H1 (cell line): ENCODE data around the gene TNPO3. TPM values are rescaled to one million over a fixed set of nuclear protein-coding genes. Genes with fewer than 3 reads are reported as not detected.

Source experiments
- CTCF ChIA-PET: fragments of 300-600 bp; sonication (Branson Sonifier 250); formaldehyde crosslinking; loops from one replicate; lab custom pipeline; 2021; ENCODE audit not compliant: partially characterized antibody; lab: Charles Lee
- POLR2A ChIA-PET: fragments of 300-600 bp; sonication (Branson Sonifier 250); formaldehyde crosslinking; loops from one replicate; lab custom pipeline; 2021; ENCODE audit warnings: inconsistent platforms; ENCODE audit not compliant: partially characterized antibody; lab: Charles Lee
- DNase-seq, 2 experiments: peaks; one replicate each; pipeline versions ENCODE4 v3.0.0 to v3.0.0-alpha.2; 2010 to 2022; ENCODE audit warnings: low spot score in 2 of 2, low read depth in 1 of 2, mixed read lengths in 1 of 2
- FAIRE-seq: peaks from 2 replicates; lab custom pipeline; 2011; peaks lifted over from hg19 to GRCh38; lab: Jason Lieb, UNC
- H2AFZ ChIP-seq: 2 replicates; pipeline ENCODE4 v1.8.1; 2012; ENCODE audit warnings: low read length, inconsistent platforms
- H2AK5ac ChIP-seq: 2 replicates; pipeline ENCODE4 v1.6.1; 2013; ENCODE audit warnings: low read depth, low read length
- H2BK120ac ChIP-seq: replicated peaks from 2 replicates; pipeline ENCODE3; 2013; ENCODE audit warnings: low read depth, low read length, inconsistent platforms
- H2BK12ac ChIP-seq: 2 replicates; pipeline ENCODE4 v1.6.1; 2013; ENCODE audit warnings: low read depth, low read length
- H2BK15ac ChIP-seq: 2 replicates; pipeline ENCODE4 v1.6.1; 2013; ENCODE audit warnings: low read length
- H2BK20ac ChIP-seq: 2 replicates; pipeline ENCODE4 v1.6.1; 2013; ENCODE audit warnings: low read length
- H2BK5ac ChIP-seq: 2 replicates; pipeline ENCODE4 v1.6.1; 2013; ENCODE audit warnings: low read depth, low read length
- H3K14ac ChIP-seq: 2 replicates; pipeline ENCODE4 v1.6.1; 2013; ENCODE audit warnings: inconsistent platforms; ENCODE audit not compliant: insufficient read length
- H3K18ac ChIP-seq: 2 replicates; pipeline ENCODE4 v1.6.1; 2013; ENCODE audit warnings: low read length; ENCODE audit errors: extremely low read depth
- H3K23ac ChIP-seq: 2 replicates; pipeline ENCODE4 v1.6.1; 2013; ENCODE audit warnings: inconsistent platforms; ENCODE audit not compliant: insufficient read length
- H3K23me2 ChIP-seq: 2 replicates; pipeline ENCODE4 v1.6.1; 2013; ENCODE audit warnings: low read depth, low read length
- H3K27ac ChIP-seq: 2 replicates; pipeline ENCODE4 v1.6.1; 2011; ENCODE audit warnings: low read depth, low read length, inconsistent platforms
- H3K27me3 ChIP-seq, 4 experiments: replicated peaks in 1 of 4; 1 replicate in 1 of 4; 2 replicates in 3 of 4; pipeline versions ENCODE4 v1.6.1 to v1.8.1; 2011 to 2013; ENCODE audit warnings: low read length in 3 of 4, mild to moderate bottlenecking in 3 of 4, inconsistent platforms in 2 of 4, mixed read lengths in 2 of 4, moderate library complexity in 1 of 4; ENCODE audit not compliant: control insufficient read depth in 3 of 4, insufficient read depth in 3 of 4; ENCODE audit errors: extremely low read depth in 1 of 4
- H3K36me3 ChIP-seq, 4 experiments: 2 replicates each; pipeline versions ENCODE4 v1.6.1 to v1.8.1; 2011 to 2013; ENCODE audit warnings: mild to moderate bottlenecking in 4 of 4, low read length in 3 of 4, moderate library complexity in 2 of 4, control low read depth in 1 of 4, inconsistent platforms in 1 of 4; ENCODE audit not compliant: insufficient read depth in 4 of 4, control insufficient read depth in 2 of 4
- H3K4ac ChIP-seq: replicated peaks from 2 replicates; pipeline ENCODE3; 2013; ENCODE audit warnings: low read length, low read depth, mixed read lengths, inconsistent platforms; ENCODE audit not compliant: insufficient read length
- H3K4me1 ChIP-seq, 4 experiments: replicated peaks in 1 of 4; 1 replicate in 1 of 4; 2 replicates in 3 of 4; pipeline versions ENCODE4 v1.6.1 to v1.8.1; 2011 to 2013; ENCODE audit warnings: low read length in 3 of 4, inconsistent platforms in 2 of 4, mixed read lengths in 1 of 4; ENCODE audit not compliant: insufficient read depth in 4 of 4, control insufficient read depth in 3 of 4
- H3K4me2 ChIP-seq, 2 experiments: 2 replicates each; pipeline versions ENCODE4 v1.6.1 to v1.8.1; 2011 to 2013; ENCODE audit warnings: low read depth in 2 of 2, low read length in 2 of 2, control low read depth in 1 of 2, inconsistent platforms in 1 of 2, mild to moderate bottlenecking in 1 of 2; ENCODE audit not compliant: insufficient read depth in 1 of 2
- H3K4me3 ChIP-seq, 4 experiments: fragments of 200-600, 300-600 bp in 1 of 4; sonication (generic), shearing (Covaris generic), sonication (Bioruptor Twin) in 1 of 4; 2 replicates each; pipeline versions ENCODE4 v1.5.1 to v1.8.1; 2011 to 2016; ENCODE audit warnings: low read length in 4 of 4, low read depth in 3 of 4, control low read depth in 2 of 4, inconsistent platforms in 2 of 4, mild to moderate bottlenecking in 2 of 4, mixed read lengths in 1 of 4, moderate library complexity in 1 of 4; ENCODE audit not compliant: insufficient read depth in 2 of 4; ENCODE audit errors: extremely low read depth in 1 of 4
- H3K56ac ChIP-seq: replicated peaks from 2 replicates; pipeline ENCODE3; 2013; ENCODE audit warnings: low read depth, mild to moderate bottlenecking, mixed read lengths, low read length, inconsistent platforms; ENCODE audit not compliant: insufficient read length
- H3K79me1 ChIP-seq: 2 replicates; pipeline ENCODE4 v1.6.1; 2013; ENCODE audit warnings: low read depth, low read length, control low read depth
- H3K79me2 ChIP-seq, 2 experiments: 2 replicates each; pipeline versions ENCODE4 v1.6.1 to v1.8.1; 2012 to 2013; ENCODE audit warnings: low read length in 2 of 2, mild to moderate bottlenecking in 2 of 2, inconsistent platforms in 1 of 2; ENCODE audit not compliant: insufficient read depth in 2 of 2, control insufficient read depth in 1 of 2
- H3K9ac ChIP-seq, 4 experiments: replicated peaks in 1 of 4; 1 replicate in 1 of 4; 2 replicates in 3 of 4; pipeline versions ENCODE4 v1.6.1 to v1.8.1; 2011 to 2013; ENCODE audit warnings: low read depth in 3 of 4, low read length in 3 of 4, control low read depth in 2 of 4, mild to moderate bottlenecking in 2 of 4, moderate library complexity in 2 of 4, inconsistent platforms in 1 of 4; ENCODE audit errors: extremely low read depth in 1 of 4
- H3K9me3 ChIP-seq, 2 experiments: 2 replicates each; pipeline versions ENCODE4 v1.6.1 to v1.8.1; 2012 to 2013; ENCODE audit warnings: mild to moderate bottlenecking in 2 of 2, moderate library complexity in 2 of 2, control low read depth in 1 of 2, inconsistent platforms in 1 of 2, low read depth in 1 of 2, low read length in 1 of 2, mixed read lengths in 1 of 2; ENCODE audit not compliant: insufficient read depth in 2 of 2
- H4K20me1 ChIP-seq, 2 experiments: replicated peaks in 1 of 2; 2 replicates each; pipeline versions ENCODE3 to v1.8.1; 2011 to 2013; ENCODE audit warnings: inconsistent platforms in 2 of 2, low read length in 2 of 2, mild to moderate bottlenecking in 1 of 2; ENCODE audit not compliant: insufficient read depth in 2 of 2, control insufficient read depth in 1 of 2
- H4K5ac ChIP-seq: 2 replicates; pipeline ENCODE4 v1.6.1; 2013; ENCODE audit warnings: low read length, low read depth, mixed read lengths, inconsistent platforms; ENCODE audit not compliant: insufficient read length
- H4K8ac ChIP-seq: 2 replicates; pipeline ENCODE4 v1.8.0; 2013; ENCODE audit warnings: mild to moderate bottlenecking, moderate library complexity, low read length, inconsistent platforms; ENCODE audit not compliant: insufficient read depth; ENCODE audit errors: extremely low read depth
- H4K91ac ChIP-seq: replicated peaks from 2 replicates; pipeline ENCODE3; 2013; ENCODE audit warnings: low read length, mixed read lengths, inconsistent platforms; ENCODE audit not compliant: insufficient read length
- BRCA1 ChIP-seq: IDR thresholded peaks from 2 replicates; pipeline ENCODE4 v1.6.1; 2012; ENCODE audit warnings: low read depth, low read length, improper control_type of control experiment
- CEBPB ChIP-seq: IDR thresholded peaks from 2 replicates; pipeline ENCODE4 v1.6.1; 2012; ENCODE audit warnings: low read depth, low read length
- CHD2 ChIP-seq: IDR thresholded peaks from 2 replicates; pipeline ENCODE4 v1.6.1; 2012; ENCODE audit warnings: low read length, improper control_type of control experiment
- CTBP2 ChIP-seq: IDR thresholded peaks from 2 replicates; pipeline ENCODE4 v1.7.0; 2011; ENCODE audit warnings: borderline replicate concordance, mild to moderate bottlenecking, moderate library complexity, mixed read lengths, low read length; ENCODE audit not compliant: insufficient read depth, insufficient read length
- FOSL1 ChIP-seq: IDR thresholded peaks from 2 replicates; pipeline ENCODE4 v1.6.1; 2011; ENCODE audit warnings: mild to moderate bottlenecking, low read depth, low read length, moderate library complexity; ENCODE audit not compliant: insufficient read depth
- MAX ChIP-seq: IDR thresholded peaks from 2 replicates; pipeline ENCODE4 v1.6.1; 2012; ENCODE audit warnings: inconsistent platforms
- RNF2 ChIP-seq: fragments of 200-900, 300-1000 bp; sonication (generic); IDR thresholded peaks from 2 replicates; pipeline ENCODE4 v1.7.1; 2016; ENCODE audit warnings: borderline replicate concordance, low read depth, mild to moderate bottlenecking, antibody characterized with exemption, low read length; ENCODE audit not compliant: poor library complexity, severe bottlenecking; ENCODE audit errors: missing control alignments
- RXRA ChIP-seq: IDR thresholded peaks from 2 replicates; pipeline ENCODE4 v1.6.1; 2011; ENCODE audit warnings: low read depth, mild to moderate bottlenecking, low read length, moderate library complexity; ENCODE audit not compliant: insufficient read depth
- SP2 ChIP-seq: IDR thresholded peaks from 2 replicates; pipeline ENCODE4 v1.6.1; 2012; ENCODE audit warnings: mild to moderate bottlenecking, low read length, inconsistent platforms
- SUZ12 ChIP-seq: fragments of 200-600 bp; sonication (generic); IDR thresholded peaks from 2 replicates; pipeline ENCODE4 v1.6.1; 2012; ENCODE audit warnings: mild to moderate bottlenecking, inconsistent platforms, low read length, moderate library complexity, mixed read lengths
- TCF12 ChIP-seq: IDR thresholded peaks from 2 replicates; pipeline ENCODE4 v1.6.1; 2011; ENCODE audit warnings: low read depth, mild to moderate bottlenecking, low read length
- USF2 ChIP-seq: IDR thresholded peaks from 2 replicates; pipeline ENCODE4 v1.6.1; 2011; ENCODE audit warnings: low read length, improper control_type of control experiment
- WGBS, 2 experiments: shearing (Covaris generic) in 1 of 2; methylation state at CpG; one replicate each; pipeline versions ENCODE4 v1.1.6 to v1.1.7; 2013 to 2015; ENCODE audit warnings: low lambda C conversion rate in 2 of 2, mixed read lengths in 2 of 2, inconsistent platforms in 1 of 2, low coverage in 1 of 2, missing lambda C conversion rate in 1 of 2; ENCODE audit not compliant: insufficient replicate concordance in 2 of 2, insufficient coverage in 1 of 2, insufficient read length in 1 of 2; ENCODE audit errors: extremely low coverage in 1 of 2, missing lambda C conversion rate in 1 of 2; 5-methylcytosine and 5-hydroxymethylcytosine counted together
- polyA plus RNA-seq, 7 experiments: library from polyadenylated mRNA; depleted of rRNA in 3 of 7; stranded (reverse) in 5 of 7; unstranded in 2 of 7; fragments of >200 nt in 5 of 7; fragments of 200-250 nt in 2 of 7; gene quantifications; 1 replicate in 5 of 7; 2 replicates in 1 of 7; 4 replicates in 1 of 7; pipeline versions ENCODE4 v1.2.1 to v1.2.3, GENCODE V29; 2011 to 2013; ENCODE audit warnings: missing spikeins in 2 of 7, mixed read lengths in 2 of 7
- total RNA-seq: library from RNA; stranded (reverse); fragmentation: NEBNext Ultra II Directional; extraction: Animal tissue kit (Norgen Biotek cat#: 25700); gene quantifications from 2 replicates; pipeline ENCODE4 v1.2.1, GENCODE V29; 2021

The TNPO3 gene
- total and polyA plus RNA-seq, 2 of the 8 experiments (the other 6 are each of a cell fraction or from before 2014, with no cell fraction given) = 67.6 to 99.2 TPM

GRCh38 chr7:128941323-128941890 is 113.5 kb downstream of the TNPO3 start:
- no peak overlapping the region for H3K23ac ChIP-seq
- no peaks in the 10 kb centered on the region for H3K79me2 ChIP-seq
- no peak overlapping the region for H3K4ac ChIP-seq
- H3K56ac ChIP-seq = no peak overlapping the region
- H4K5ac ChIP-seq = no peak overlapping the region
- H4K8ac ChIP-seq = no peak overlapping the region
- H4K20me1 ChIP-seq = peaks cover 0 to 3% of the 10 kb centered on the region in 2 experiments
- no peak overlapping the region for H2BK5ac ChIP-seq
- H2BK20ac ChIP-seq = no peak overlapping the region
- WGBS, 2 experiments = 88% methylated on average over 15 of the region's 15 CpGs; no CpG with 5 or more reads in 1 of the 2 experiments
- no peaks in the 10 kb centered on the region for H3K36me3 ChIP-seq
- peaks cover 13% of the 10 kb centered on the region; the same call in 1 of the 2 replicates for H3K23me2 ChIP-seq
- H3K79me1 ChIP-seq = no peaks in the 10 kb centered on the region
- H3K27me3 ChIP-seq = peaks cover 24 to 46% (median 36%) of the 10 kb centered on the region in 4 experiments
- DNase-seq = peak in 1 of 2 experiments; percentile 42
- no peak overlapping the region for H3K9ac ChIP-seq
- ChIA-PET POLR2A (no interaction called here), CTCF (interaction anchor here (0.7 to 2.3 kb wide), 11 partner anchors 7 to 150 kb away, joined by 3 to 11 read pairs (median 4); partner anchors contain the start of gene KCP)
- H3K9me3 ChIP-seq = no peaks in the 10 kb centered on the region
- no peak overlapping the region for H4K91ac ChIP-seq
- no peak overlapping the region for H3K4me3 ChIP-seq
- H2BK15ac ChIP-seq = no peak overlapping the region
- H3K14ac ChIP-seq = no peak overlapping the region
- FAIRE-seq = no peak
- no peak overlapping the region for H2BK12ac ChIP-seq
- no peak overlapping the region for H2AK5ac ChIP-seq
- no peak overlapping the region for H2BK120ac ChIP-seq
- H3K27ac ChIP-seq = no peak overlapping the region
- peaks cover 0 to 7% (median 3%) of the 10 kb centered on the region in 4 experiments; a peak in 2 of 7 replicates for H3K4me1 ChIP-seq
- H2AFZ ChIP-seq = no peak overlapping the region
- H3K4me2 ChIP-seq = no peak overlapping the region
- no peak overlapping the region for H3K18ac ChIP-seq
- TF ChIP-seq RNF2 = no peak
- no peak for TF ChIP-seq MAX
- no peak for TF ChIP-seq RXRA
- TF ChIP-seq FOSL1 = no peak
- no peak for TF ChIP-seq USF2
- no peak for TF ChIP-seq BRCA1
- TF ChIP-seq CEBPB = no peak
- no peak for TF ChIP-seq TCF12
- TF ChIP-seq CTBP2 = no peak
- TF ChIP-seq SP2 = no peak
- no peak for TF ChIP-seq CHD2
- TF ChIP-seq SUZ12 = no peak
